Activated T-cell treated with anti-CD3 and anti-CD28 coated beads, Interleukin-2, amount 50 U/mL, for 72 hours (primary cell): Measurements from ENCODE around the gene ADCY5. TPM values are rescaled to one million over a fixed set of nuclear protein-coding genes. Genes with fewer than 3 reads are reported as not detected.

Experiments
- ATAC-seq, 2 donors: fragments of 150-1000 bp; cut with Tn5 transposase; replicated peaks in 1 of 2; 2 replicates each; pipeline ENCODE4 v1.10.0; 2021; ENCODE audit warnings: moderate library complexity in 2 of 2, mild to moderate bottlenecking in 1 of 2
- DNase-seq, 2 donors: peaks; one replicate each; pipeline ENCODE4 v3.0.0; 2021 to 2022; ENCODE audit warnings: mixed read lengths in 1 of 2
- H3K27ac Mint-ChIP-seq: one replicate; pipeline ENCODE4 v1.8.0; 2022; ENCODE audit warnings: mild to moderate bottlenecking, moderate library complexity, mixed read lengths
- H3K27me3 Mint-ChIP-seq: one replicate; pipeline ENCODE4 v1.8.0; 2022; ENCODE audit warnings: low read depth, mixed read lengths
- H3K36me3 Mint-ChIP-seq, 2 donors: one replicate each; pipeline ENCODE4 v1.8.0; 2022; ENCODE audit warnings: mixed read lengths in 2 of 2, mild to moderate bottlenecking in 1 of 2; ENCODE audit not compliant: insufficient read depth in 2 of 2
- H3K4me1 Mint-ChIP-seq: one replicate; pipeline ENCODE4 v1.8.0; 2022; ENCODE audit warnings: low read depth, mixed read lengths
- H3K4me3 Mint-ChIP-seq, 2 donors: one replicate each; pipeline ENCODE4 v1.8.0; 2022; ENCODE audit warnings: mild to moderate bottlenecking in 2 of 2, mixed read lengths in 2 of 2, moderate library complexity in 2 of 2
- H3K9me3 Mint-ChIP-seq, 2 donors: one replicate each; pipeline ENCODE4 v1.8.0; 2022; ENCODE audit warnings: mixed read lengths in 2 of 2
- total RNA-seq, 2 donors: library from RNA; stranded (reverse); gene quantifications; one replicate each; pipeline ENCODE4 v1.2.3, GENCODE V29; 2022

Gene ADCY5
- total RNA-seq, 2 donors from 2014 or later, result not detected

- ATAC-seq (no peak), DNase-seq (no peak)
- Mint-ChIP-seq H3K9me3 (no peaks in the 10 kb centered on the region), H3K36me3 (no peaks in the 10 kb centered on the region), H3K4me3 (no peak overlapping the region), H3K27ac (no peak overlapping the region), H3K4me1 (no peaks in the 10 kb centered on the region), H3K27me3 (peaks cover 6% of the 10 kb centered on the region)
Observed at GRCh38 chr3:123379041-123379830, 69.7 kb downstream of the ADCY5 start.

GRCh38 chr3:123378409-123378915, 70.4 kb downstream of the ADCY5 start:
- ATAC-seq (no peak), DNase-seq (no peak)
- Mint-ChIP-seq H3K36me3 (no peaks in the 10 kb centered on the region), H3K27ac (no peak overlapping the region), H3K4me1 (no peaks in the 10 kb centered on the region), H3K4me3 (no peak overlapping the region), H3K27me3 (peaks cover 6% of the 10 kb centered on the region), H3K9me3 (no peaks in the 10 kb centered on the region)

GRCh38 chr3:123377243-123377740, 71.6 kb downstream of the ADCY5 start:
- Mint-ChIP-seq H3K4me1 (no peaks in the 10 kb centered on the region), H3K27ac (no peak overlapping the region), H3K4me3 (no peak overlapping the region), H3K36me3 (no peaks in the 10 kb centered on the region), H3K9me3 (no peaks in the 10 kb centered on the region), H3K27me3 (peaks cover 6% of the 10 kb centered on the region)
- ATAC-seq, result no peak
- DNase-seq, result no peak

- ATAC-seq (no peak), DNase-seq (no peak)
- no peaks in the 10 kb centered on the region for H3K4me1 Mint-ChIP-seq
- H3K4me3 Mint-ChIP-seq, result no peak overlapping the region
- H3K36me3 Mint-ChIP-seq, result no peaks in the 10 kb centered on the region
- no peaks in the 10 kb centered on the region for H3K9me3 Mint-ChIP-seq
- H3K27ac Mint-ChIP-seq, result no peak overlapping the region
- H3K27me3 Mint-ChIP-seq, result peaks cover 6% of the 10 kb centered on the region
Observed at GRCh38 chr3:123376451-123377242, 72.2 kb downstream of the ADCY5 start.

- Mint-ChIP-seq H3K4me1 (no peaks in the 10 kb centered on the region), H3K4me3 (no peak overlapping the region), H3K9me3 (no peaks in the 10 kb centered on the region), H3K27ac (no peak overlapping the region), H3K36me3 (no peaks in the 10 kb centered on the region), H3K27me3 (peaks cover 6% of the 10 kb centered on the region)
- ATAC-seq (no peak), DNase-seq (no peak)
Observed at GRCh38 chr3:123375014-123375940, 73.6 kb downstream of the ADCY5 start.

- Mint-ChIP-seq H3K4me3 (no peak overlapping the region), H3K27me3 (peaks cover 6% of the 10 kb centered on the region), H3K4me1 (no peaks in the 10 kb centered on the region), H3K27ac (no peak overlapping the region), H3K9me3 (peaks cover 0 to 1% of the 10 kb centered on the region in 2 donors), H3K36me3 (no peaks in the 10 kb centered on the region)
- DNase-seq (no peak), ATAC-seq (no peak)
Observed at GRCh38 chr3:123374016-123374415, 74.9 kb downstream of the ADCY5 start.

- no peak for DNase-seq
- Mint-ChIP-seq H3K27ac (no peak overlapping the region), H3K27me3 (peaks cover 6% of the 10 kb centered on the region), H3K36me3 (no peaks in the 10 kb centered on the region), H3K9me3 (peaks cover 0 to 1% of the 10 kb centered on the region in 2 donors), H3K4me3 (no peak overlapping the region), H3K4me1 (no peaks in the 10 kb centered on the region)
- ATAC-seq, result no peak
Observed at GRCh38 chr3:123373474-123373987, 75.4 kb downstream of the ADCY5 start.

GRCh38 chr3:123372686-123373473, 76.0 kb downstream of the ADCY5 start:
- H3K4me3 Mint-ChIP-seq, result no peak overlapping the region
- H3K4me1 Mint-ChIP-seq, result no peaks in the 10 kb centered on the region
- peaks cover 0 to 1% of the 10 kb centered on the region in 2 donors for H3K9me3 Mint-ChIP-seq
- ATAC-seq (no peak), DNase-seq (no peak)
- H3K27me3 Mint-ChIP-seq, result peaks cover under 1% of the 10 kb centered on the region
- H3K36me3 Mint-ChIP-seq, result peaks cover 0 to 1% of the 10 kb centered on the region in 2 donors
- no peak overlapping the region for H3K27ac Mint-ChIP-seq

- H3K27ac Mint-ChIP-seq, result no peak overlapping the region
- DNase-seq (no peak), ATAC-seq (no peak)
- no peak overlapping the region for H3K4me3 Mint-ChIP-seq
- H3K4me1 Mint-ChIP-seq, result no peaks in the 10 kb centered on the region
- H3K27me3 Mint-ChIP-seq, result no peaks in the 10 kb centered on the region
- peaks cover 0 to 1% of the 10 kb centered on the region in 2 donors for H3K36me3 Mint-ChIP-seq
- peaks cover 0 to 1% of the 10 kb centered on the region in 2 donors for H3K9me3 Mint-ChIP-seq
Observed at GRCh38 chr3:123371859-123372685, 76.8 kb downstream of the ADCY5 start.

GRCh38 chr3:123371426-123371825, 77.5 kb downstream of the ADCY5 start:
- Mint-ChIP-seq H3K27ac (no peak overlapping the region), H3K4me3 (no peak overlapping the region), H3K9me3 (peaks cover 0 to 1% of the 10 kb centered on the region in 2 donors), H3K27me3 (no peaks in the 10 kb centered on the region), H3K36me3 (peaks cover 0 to 1% of the 10 kb centered on the region in 2 donors), H3K4me1 (no peaks in the 10 kb centered on the region)
- no peak for ATAC-seq
- no peak for DNase-seq

GRCh38 chr3:123370819-123371218, 78.1 kb downstream of the ADCY5 start:
- H3K4me1 Mint-ChIP-seq, result no peaks in the 10 kb centered on the region
- peaks cover 0 to 1% of the 10 kb centered on the region in 2 donors for H3K9me3 Mint-ChIP-seq
- no peak overlapping the region for H3K4me3 Mint-ChIP-seq
- ATAC-seq, result no peak
- no peak overlapping the region for H3K27ac Mint-ChIP-seq
- no peaks in the 10 kb centered on the region for H3K27me3 Mint-ChIP-seq
- H3K36me3 Mint-ChIP-seq, result peaks cover 0 to 1% of the 10 kb centered on the region in 2 donors
- DNase-seq, result no peak
